ENCODE measurements around the gene VSTM2B.

VSTM2B gene

DNA sequence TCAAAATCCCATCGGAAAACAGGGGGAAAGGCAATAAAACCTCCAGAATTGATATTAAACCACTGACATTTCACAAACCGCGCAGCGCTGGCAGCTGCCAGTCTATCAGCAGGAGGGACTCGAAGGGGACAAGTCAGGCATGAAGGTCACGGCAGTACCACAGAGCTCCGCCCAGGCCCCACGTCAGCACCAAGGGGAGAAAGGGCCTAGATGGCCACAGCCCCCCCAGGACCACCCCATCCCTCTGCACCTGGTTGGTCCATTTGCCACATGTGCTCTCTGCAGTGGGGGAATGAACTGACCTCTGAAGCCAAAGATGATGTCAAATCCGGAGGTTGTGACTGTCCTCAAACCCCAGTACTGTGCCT, 9.5 kb upstream of the VSTM2B start:
- no peak for DNase-seq

DNA sequence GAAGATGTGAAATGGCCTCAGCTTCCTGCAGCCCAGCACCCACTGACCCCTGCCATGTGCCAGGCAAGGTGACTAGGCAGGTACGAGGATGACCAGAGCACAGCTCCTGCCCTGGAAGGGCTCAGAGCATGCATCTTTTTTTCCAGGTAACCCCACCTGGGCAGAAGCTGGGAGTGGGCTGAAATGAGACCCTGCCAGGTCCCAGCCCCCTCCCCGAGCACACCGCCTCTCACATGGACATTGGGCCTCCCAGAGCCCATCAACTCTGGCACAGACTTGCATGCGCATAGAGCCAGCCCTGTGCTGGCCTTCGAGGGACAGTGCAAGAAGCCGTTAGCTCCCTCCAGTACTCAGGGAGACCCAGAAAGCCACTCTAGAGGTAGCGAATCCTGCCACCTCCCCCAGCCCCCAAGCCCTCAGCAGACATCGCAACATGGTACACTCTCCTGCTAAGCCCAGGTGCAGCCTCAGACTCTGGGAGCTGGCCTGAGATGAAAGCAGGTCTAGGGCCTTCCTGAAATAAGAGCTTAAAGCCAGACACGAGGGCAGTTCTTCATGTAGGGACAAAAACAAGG, 8.9 kb upstream of the VSTM2B start:
- no peak for DNase-seq

DNA sequence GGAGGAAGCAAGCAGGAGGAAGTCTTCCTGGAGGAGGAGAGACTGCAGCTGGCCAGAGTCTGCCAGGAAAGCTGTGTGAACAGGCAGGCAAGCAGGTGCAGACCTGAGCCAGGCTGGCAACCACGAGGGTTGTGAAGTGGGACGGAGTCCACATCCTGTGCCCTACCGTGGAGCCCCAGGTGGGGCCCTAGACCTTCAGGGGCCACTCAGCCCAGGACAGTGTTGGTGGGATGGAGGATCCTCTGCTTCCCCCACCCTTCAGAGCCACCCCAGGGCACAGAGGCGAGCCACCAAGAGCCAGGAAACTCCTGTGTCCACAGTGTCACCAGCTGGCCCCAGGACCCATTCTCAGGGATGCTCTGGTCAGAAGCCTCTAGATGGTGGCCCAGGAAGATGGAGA, 8.4 kb upstream of the VSTM2B start:
- no peak for DNase-seq

DNA sequence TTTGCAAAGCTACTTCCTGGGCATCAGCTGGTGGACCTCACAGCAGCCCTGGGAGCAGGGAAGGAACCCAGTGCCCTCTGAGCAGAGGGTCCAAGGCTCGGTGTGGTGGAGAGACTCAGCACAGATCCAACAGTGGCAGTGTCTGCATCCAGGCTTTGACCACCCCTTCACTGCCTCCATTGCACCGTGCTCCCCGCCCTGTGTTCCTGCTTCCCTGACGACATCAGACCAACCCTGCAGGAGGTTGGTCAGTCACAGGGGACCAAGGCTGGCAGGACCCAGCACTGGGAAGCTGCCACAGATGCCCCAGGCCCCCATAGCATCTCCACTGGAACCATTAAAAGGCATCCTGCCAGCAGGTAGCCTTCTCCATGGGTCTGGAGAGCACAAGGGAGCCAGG, 7.8 kb upstream of the VSTM2B start:
- DNase-seq: no peak

DNA sequence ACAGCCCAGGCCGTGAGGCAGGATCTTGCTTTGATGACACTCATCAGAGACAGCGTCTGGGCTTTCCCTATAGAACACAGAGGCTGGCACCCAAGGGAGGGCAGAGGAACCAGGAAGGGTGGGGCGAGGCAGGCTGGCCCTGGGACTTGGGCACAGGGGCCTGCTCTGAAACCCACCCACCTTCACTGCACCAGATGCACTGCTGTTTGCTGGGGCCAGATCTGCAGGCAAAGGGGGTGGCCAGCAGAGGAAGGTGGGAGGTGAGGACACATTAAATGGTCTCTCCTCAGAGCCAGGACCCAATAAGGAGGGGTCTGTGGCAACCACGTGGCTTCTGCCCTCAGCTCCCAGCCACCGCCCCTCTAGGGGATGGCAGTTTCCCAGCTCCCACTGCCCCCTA, 6.6 kb upstream of the VSTM2B start:
- DNase-seq: no peak

DNA sequence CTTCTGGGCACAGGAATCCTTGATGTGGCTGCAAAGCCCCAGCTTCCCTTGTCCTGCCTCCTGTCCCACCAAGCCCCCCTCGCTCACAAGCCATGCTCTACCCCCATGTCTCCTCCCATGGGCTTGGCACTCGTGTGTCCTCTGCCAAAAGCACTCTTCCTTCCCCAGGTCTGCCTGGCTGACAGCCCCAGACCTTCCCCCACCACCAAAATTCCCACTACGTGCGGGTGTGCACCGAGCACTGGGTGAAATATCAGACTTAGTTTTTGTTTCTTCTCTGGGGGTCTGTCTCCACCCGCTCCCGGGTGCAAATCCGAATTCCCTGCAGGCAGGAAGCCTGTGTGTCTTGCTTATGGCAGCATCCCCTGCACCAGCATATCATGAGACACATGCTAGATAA, 5.9 kb upstream of the VSTM2B start:
- no peak for DNase-seq

DNA sequence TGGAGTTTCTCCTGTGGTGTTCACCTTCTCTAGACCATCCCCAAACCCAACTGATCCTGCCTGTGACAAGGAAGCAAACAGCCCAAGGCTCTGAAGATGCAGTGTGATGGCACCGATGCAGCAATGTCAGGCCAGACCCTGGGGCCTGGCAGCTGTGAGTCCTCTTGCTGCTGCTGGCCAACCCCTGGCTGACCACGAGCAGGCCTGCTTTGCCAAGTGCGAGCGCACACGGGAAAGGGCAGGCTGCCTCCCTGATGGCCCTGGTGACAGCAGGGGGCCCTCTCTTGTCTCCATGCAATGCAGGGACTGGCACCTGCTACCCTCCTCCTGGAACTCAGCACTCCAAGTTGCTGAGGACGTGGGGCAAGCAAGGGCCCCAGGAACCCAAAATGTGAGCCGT, 5.4 kb upstream of the VSTM2B start:
- no peak for DNase-seq

DNA sequence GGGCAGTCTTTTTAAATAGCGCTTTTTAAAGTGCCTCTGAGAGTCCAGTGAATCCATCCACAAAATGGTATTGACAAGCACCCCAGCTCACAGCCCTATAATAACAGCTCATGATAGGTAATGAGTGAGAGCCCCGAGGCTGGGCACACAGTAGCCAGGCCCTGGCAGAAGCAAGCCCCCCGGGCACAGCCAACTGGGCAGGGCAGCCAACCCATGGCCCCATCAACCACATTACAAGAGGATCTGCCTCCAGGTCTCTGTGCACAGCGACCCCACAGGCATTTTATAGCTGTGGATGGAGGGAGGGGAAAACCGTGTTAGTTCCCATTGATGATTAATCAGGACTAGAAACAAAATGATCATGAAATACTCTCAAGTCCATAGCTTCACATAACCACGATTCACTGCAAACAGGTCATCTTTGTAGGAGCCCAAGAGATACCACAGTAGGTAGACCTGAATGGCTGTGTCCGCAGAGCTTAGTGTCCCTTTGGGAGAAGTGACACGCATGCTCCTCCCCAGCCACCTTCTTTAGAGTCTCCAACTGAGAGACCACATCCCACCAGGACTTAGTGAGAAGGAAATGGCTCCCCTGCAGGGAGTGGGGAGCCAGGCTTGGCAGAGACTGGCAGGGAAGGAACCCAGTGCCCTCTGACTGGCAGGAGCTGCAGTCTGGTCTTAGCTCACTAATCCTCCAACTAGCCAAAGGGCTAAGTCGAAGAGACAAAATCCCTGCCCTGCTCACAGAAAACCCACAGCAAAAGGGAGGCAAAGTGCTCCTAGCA, 4.3 kb upstream of the VSTM2B start:
- no peak for DNase-seq

DNA sequence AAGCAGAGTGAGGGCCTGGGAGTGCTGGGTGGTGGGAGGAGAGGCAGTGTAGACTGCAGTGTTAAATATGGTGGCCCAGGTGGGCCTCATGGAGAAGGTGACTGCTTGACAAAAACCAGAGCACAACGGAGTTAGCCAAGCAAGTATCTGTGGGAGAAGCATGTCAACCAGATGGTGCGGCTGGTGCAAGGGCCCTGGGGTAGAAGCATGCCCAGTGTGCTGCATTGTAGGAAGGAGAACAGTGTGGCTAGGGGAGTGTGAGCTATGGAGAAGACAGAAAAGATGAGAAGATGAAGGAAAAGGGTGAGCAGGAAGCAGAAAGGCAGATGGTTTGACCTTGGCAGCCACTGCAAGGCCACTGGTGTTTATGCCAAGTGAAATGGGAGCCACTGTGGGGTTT, 2.2 kb upstream of the VSTM2B start:
- no peak for DNase-seq

DNA sequence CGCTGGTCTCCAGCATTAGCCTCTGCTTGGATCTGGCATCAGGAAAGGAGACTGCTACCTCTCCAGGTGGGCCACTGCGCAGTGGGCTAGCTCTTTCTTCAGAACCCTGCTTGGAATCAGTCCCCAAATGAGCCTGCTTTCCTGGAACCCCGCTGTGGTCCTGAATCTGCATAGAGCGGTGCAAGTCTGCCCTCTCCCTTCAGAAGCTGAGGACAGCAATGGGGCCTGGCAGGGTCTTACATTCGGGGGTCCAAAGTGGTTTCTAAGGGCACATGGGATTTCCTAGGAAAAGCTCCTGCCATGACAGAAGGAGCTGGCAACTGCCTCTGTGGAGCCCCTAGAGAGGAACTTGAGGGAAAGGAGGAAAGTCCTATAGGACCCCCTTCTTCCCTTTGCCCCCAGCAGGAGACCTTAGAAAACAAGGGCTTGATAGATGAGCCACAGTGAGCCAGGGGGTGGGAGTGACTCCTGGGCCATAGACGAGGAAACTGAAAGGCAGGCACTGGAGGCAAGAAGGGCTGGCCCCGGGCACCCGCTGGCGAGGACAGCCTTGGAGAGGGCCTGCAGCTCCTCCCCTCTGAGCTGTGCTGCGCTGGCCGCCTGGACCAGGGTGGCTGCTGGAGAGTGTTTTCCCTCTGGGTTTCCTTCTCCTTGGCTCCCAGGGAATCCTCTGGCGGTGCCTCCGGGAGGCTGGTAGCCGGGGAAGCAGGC, 1.4 kb upstream of the VSTM2B start:
- DNase-seq: no peak

DNA sequence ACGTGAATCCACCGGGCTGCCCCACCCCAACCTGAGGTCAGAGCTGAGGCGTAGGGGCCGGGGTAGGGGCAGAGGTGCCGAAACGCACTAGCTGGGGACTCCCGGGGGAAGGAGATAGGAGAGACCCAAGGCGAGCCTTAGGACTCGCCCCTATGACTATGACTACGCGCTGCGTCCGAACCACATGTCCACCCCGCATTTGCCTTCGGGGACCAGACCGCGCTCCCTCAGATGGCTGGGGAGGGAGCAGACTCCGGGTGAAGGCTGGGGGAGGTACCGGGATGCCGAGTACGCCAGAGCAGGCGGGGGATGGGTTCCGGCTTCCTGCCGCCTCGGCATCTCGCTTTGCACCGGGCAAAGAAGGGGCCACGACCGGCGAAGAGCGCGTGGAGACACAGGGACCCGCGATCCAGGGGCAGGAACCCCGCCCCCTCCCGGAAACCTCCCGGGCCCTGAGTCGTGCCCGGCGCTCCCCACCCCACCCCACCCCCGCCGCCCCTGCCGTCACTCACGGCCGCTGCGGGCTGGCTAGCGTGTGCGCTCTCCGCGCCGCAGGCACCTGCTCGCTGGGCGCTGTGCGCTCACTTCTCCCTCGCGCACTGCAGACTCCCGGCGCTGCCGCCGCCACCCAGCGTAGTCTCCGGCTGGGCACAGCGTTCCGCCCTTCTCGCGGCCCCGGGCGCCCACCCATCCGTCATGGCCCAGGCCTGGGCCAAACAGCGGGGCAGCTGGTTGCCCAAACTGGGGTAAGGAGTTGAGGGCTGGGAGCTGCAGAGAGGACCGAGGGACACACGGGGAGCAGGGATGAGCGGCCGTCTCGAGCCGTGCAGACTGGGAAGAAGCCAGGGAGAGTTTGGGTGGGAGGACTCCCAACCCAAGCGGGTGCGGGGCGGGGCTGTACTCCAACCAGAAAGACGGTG, 622 bp upstream of the VSTM2B start:
- no peak for DNase-seq

DNA sequence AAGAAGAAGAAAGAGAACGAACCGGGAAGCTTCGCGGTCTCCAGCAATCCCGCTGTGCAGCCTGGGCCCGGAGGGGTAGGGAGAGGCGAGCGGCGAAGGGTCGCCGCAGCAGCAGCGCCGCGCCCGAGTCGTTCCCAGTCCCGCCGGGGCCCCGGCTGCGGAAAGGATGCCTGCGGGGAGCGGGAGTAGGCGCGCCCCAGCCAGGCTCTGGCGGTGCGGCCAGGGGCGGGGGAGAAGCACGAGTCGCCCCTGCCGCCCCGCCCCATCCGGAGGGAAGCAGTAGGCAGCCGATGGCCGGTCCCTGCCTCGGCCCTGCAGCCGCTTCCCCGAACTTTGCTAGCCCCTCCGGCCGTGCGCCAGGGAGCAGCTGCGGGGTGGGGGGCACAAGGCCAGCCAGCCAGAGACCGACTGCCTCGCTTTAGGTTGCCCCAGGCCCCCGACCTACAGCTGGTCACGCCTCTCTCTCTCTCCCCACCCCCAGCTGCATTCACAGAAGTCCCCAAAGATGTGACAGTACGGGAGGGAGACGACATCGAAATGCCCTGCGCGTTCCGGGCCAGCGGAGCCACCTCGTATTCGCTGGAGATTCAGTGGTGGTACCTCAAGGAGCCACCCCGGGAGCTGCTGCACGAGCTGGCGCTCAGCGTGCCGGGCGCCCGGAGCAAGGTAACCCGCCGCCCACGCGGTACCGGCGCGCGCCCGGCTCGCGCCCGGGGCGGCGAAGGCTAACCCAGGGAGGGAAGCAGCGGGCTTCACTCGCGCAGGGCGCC, 1.1 kb downstream of the VSTM2B start:
- DNase-seq: no peak

DNA sequence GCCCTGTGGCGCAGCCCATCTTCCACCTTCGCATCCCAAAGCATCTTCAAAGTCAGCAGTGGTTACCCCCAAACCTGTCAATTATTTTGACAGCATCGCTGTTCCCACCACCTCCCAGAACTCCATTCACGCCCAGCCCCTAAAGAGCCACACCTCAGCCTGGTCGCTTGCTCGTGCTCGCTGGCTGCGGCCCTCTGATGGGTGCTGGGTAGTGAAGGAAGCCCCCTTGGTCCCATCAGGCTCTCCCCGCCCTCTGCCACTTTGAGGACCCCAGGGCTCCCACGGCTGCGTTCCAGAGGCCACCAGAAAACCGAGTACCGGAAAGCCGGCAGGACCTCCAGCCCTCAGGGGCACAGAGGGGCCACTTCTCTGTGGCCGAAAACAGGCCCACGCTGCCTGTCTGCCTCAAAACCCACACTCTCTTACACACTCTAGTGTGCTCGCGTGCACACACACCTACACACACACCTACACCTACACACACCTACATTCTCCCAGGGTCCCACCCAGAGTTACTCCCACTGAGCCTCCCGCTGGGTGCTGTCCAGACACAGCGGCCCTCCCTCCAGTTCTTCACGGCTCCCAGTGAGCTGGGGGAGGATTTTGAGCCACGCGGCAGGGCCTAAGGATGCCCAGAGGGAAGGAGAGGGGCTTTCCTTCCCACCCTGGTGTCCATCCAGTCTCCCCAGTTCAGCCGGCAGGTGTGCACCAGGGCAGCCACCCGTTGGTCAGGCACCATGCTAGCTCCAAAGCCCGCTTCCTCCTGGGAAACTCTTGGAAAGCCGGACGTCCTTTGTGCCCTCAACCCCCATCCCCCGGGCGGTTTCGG, 1.9 kb downstream of the VSTM2B start:
- no peak for DNase-seq

DNA sequence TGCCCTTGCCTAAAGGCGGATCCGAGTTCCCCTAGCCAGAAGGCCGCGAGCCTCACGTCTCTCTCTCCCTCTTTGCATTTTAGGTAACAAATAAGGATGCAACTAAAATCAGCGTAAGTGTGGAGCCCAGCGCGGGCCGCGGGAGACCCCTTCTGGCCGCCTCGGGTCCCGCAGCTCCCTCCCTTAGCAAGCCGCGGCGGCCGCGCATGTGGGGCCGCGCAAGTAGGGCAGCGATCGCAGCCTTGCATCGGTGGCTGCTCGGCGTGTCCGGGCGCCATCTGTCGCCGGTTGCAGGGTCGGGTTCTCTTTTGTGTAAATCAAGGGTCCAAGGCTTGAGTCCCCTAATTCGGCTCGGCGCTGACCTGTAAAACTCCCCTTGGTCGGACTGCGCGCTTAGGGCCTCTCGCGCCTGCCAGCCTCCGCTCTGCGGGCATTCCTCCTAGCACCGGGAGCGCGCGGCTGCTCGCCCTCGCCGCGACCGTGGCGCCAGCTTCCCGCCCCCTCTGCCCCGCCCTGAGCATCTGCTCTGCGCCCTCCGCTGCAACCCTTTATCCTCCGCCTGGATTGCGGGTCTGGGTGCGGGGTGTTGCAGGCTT, 2.7 kb downstream of the VSTM2B start:
- peak; percentile 85 for DNase-seq

DNA sequence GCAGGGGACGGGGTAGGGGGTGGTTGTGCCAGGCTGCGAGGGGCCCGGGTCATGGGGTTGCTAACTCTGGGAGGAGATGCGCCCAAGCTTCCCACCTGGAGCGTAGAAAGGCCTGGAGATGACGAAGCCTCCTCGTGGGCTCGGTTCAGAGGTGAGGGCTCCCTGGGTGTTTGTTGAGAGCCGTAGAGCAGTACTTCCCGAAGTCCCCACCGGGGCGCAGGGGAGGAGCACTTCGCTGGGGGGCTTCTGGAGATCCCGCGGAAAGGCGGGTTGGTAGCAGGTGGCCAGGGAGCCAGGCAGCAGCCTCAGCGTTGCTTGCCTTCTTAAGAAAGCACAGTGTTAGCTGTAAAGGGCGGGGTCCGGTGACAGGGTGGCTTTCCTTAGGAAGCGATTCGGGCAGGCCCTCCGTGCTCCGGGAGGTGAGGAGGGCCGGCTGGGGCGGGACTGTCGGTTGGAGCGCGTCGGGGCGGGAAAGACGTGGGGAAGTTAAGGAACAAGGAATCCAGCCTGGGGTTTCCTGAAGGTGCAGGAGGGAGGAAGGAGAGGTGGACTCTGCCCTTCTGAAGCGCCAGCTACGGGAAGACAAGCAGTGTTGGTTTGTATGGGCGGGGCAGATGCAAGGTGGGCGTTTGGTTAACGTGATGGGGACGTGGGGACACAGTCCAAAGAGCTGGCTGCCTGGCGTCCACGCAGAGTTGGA, 3.3 kb downstream of the VSTM2B start:
- DNase-seq: peak; percentile 42

DNA sequence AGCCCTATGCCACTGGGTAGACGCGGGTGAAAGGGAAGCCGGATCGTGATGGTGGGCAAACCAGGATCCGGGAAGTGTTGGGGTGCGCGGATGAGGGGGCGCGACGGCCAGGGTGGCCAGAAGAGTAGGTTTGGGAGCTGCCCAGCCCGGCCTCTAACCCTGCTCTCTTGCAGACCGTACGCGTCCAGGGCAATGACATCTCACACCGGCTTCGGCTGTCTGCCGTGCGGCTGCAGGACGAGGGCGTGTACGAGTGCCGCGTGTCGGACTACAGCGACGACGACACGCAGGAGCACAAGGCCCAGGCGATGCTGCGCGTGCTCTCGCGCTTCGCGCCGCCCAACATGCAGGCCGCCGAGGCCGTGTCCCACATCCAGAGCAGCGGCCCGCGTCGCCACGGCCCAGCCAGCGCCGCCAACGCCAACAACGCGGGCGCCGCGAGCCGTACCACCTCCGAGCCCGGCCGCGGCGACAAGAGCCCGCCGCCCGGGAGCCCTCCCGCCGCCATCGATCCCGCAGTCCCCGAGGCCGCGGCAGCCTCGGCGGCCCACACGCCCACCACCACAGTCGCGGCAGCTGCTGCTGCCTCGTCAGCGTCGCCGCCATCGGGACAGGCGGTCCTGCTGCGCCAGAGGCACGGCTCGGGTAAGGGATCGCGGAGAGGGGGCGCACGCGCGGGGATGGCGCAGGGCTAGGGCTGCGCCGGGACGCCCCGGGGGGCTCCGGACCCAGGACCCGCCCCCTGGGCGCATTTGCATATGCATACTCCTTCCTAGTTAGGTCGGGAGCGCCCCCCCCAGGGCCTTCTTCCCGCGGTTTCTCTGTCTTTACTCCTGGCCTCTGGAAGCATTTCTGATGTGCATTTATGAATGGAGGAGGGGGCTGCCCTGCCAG, 4.1 kb downstream of the VSTM2B start:
- DNase-seq: no peak

DNA sequence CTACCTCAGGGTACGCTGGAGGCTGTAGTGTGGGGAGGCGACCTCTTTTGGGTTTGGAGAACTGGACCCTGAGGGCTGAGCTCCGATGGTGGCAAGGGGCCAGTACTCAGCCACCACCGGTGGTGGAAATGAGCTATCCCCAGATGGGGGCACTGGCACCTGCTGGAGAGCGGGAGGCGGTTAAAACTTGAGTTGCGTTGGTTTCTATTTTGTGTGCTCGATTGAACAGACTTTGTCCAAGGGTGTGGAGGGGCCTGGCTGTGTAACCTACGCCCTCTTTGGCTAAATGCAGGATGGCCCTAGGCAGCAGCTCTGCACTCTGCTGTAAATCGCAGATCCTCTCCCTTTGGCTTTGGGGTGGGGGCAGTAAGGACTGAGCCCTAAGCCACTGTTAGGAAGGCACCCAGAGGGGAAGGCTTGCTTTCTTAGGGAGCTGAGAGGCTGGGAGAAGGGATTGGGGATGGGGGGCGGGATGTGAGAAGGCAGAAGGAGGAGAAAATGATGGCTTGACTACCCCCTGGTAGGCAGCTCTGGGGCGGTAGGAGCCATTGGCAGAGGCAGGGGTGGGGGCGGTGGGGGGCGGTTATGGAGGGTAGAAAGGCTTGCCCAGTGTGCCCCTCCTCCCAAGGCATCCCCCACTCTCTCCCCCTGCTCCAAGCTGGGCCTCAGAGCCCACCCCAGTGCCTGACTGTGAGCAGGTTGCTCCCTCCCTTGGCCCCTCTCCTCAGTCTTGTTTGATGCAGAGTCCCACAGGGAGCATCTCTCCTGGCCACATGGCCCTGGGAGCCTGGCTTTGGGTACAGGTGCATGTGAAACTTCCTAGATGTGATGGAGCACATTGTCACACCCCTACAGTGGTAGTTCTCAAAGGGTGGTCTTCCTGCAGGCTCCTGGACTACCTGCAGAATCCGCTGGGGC, 5.0 kb downstream of the VSTM2B start:
- DNase-seq: no peak

DNA sequence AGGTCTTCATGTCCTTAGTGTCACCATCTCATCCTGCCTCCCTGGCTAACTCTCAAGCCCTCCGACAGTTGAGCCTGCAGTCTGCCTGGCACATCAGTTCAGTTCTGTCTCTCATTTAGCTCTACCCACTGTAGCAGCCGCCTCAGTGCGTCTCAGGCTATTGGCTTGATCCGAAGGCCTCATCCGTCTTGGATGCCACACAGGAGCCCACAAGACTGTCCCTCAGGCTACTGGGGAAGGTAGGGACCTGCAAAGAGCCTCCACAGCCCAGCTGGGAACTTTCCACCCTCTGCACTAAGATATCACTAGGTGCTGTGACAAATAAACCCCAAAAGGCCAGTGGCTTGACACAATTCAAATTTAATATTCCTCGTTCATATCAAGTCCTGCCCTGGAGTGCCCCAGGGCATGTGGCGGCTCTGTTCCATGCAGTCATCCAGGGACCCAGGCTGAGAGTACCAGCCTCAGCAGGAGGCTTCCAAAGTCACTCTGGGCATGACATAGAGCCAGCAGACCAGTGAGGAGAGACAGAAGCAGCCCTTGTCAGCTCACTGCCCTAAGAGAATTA, 5.7 kb downstream of the VSTM2B start:
- no peak for DNase-seq
